ENCODE data around the gene RHOA. TPM values are rescaled to one million over a fixed set of nuclear protein-coding genes. Genes with fewer than 3 reads are reported as not detected.

RHOA gene
- total and polyA plus RNA-seq, 2 donors (not counting 1 experiment from before 2014, with no cell fraction given) = 548 to 1,002 TPM

GRCh38 chr3:49413338-49413734 lies 1.6 kb upstream of the RHOA start:
- Histone ChIP-seq H3K9me3 (ENCODE audit: control insufficient read depth, insufficient read depth, low read depth, low read length) (no peaks in the 10 kb centered on the region), H3K4me2 (ENCODE audit: extremely low read depth, insufficient read depth, low read length) (peak overlapping the region; percentile 97), H3K27ac (ENCODE audit: insufficient read depth, low read length) (peak overlapping the region; percentile 94), H2AFZ (ENCODE audit: low read length) (no peak overlapping the region), H3K79me2 (ENCODE audit: control insufficient read depth, insufficient read depth, low read length) (peaks cover 51% of the 10 kb centered on the region), H3K4me3 (replicated peaks in 1 of 4; ENCODE audit: control extremely low read depth in 1 of 4, insufficient read depth in 1 of 4, low read depth in 3 of 4, low read length in 4 of 4) (peak overlapping the region; percentile 65 to 96 (median 76)), H3K4me1 (ENCODE audit: control insufficient read depth, extremely low read depth, insufficient read depth, low read length) (peaks cover 3% of the 10 kb centered on the region), H4K20me1 (ENCODE audit: control insufficient read depth, extremely low read depth, insufficient read depth, low read length) (peaks cover 5% of the 10 kb centered on the region), H3K36me3 (ENCODE audit: control insufficient read depth, insufficient read depth, low read length) (peaks cover 13% of the 10 kb centered on the region), H3K9ac (ENCODE audit: insufficient read depth, low read length) (no peak overlapping the region), H3K27me3 (ENCODE audit: control insufficient read depth, insufficient read depth, low read length) (no peaks in the 10 kb centered on the region)
- no peak for DNase-seq (ENCODE audit: low read depth in 2 of 2)
- TF ChIP-seq EZH2 (IDR thresholded peaks at IDR 0.05; ENCODE audit: low read length, missing control alignments) = no peak
- TF ChIP-seq, protein P1, sequence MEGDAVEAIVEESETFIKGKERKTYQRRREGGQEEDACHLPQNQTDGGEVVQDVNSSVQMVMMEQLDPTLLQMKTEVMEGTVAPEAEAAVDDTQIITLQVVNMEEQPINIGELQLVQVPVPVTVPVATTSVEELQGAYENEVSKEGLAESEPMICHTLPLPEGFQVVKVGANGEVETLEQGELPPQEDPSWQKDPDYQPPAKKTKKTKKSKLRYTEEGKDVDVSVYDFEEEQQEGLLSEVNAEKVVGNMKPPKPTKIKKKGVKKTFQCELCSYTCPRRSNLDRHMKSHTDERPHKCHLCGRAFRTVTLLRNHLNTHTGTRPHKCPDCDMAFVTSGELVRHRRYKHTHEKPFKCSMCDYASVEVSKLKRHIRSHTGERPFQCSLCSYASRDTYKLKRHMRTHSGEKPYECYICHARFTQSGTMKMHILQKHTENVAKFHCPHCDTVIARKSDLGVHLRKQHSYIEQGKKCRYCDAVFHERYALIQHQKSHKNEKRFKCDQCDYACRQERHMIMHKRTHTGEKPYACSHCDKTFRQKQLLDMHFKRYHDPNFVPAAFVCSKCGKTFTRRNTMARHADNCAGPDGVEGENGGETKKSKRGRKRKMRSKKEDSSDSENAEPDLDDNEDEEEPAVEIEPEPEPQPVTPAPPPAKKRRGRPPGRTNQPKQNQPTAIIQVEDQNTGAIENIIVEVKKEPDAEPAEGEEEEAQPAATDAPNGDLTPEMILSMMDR (conservative IDR thresholded peaks at IDR 0.05 in 1 of 2, IDR thresholded peaks at IDR 0.05 in 1 of 2; ENCODE audit: low read depth in 1 of 2, low read length in 2 of 2) = no peak

GRCh38 chr3:49412632-49413337 lies 1.0 kb upstream of the RHOA start:
- peaks cover 13% of the 10 kb centered on the region for H3K36me3 ChIP-seq (ENCODE audit: control insufficient read depth, insufficient read depth, low read length)
- H3K4me1 ChIP-seq (ENCODE audit: control insufficient read depth, extremely low read depth, insufficient read depth, low read length) = peaks cover 3% of the 10 kb centered on the region
- TF ChIP-seq, protein P1 (conservative IDR thresholded peaks at IDR 0.05 in 1 of 2, IDR thresholded peaks at IDR 0.05 in 1 of 2; ENCODE audit: low read depth in 1 of 2, low read length in 2 of 2) = no peak
- no peak for TF ChIP-seq EZH2 (IDR thresholded peaks at IDR 0.05; ENCODE audit: low read length, missing control alignments)
- peak overlapping the region; percentile 65 to 96 (median 76) for H3K4me3 ChIP-seq (replicated peaks in 1 of 4; ENCODE audit: control extremely low read depth in 1 of 4, insufficient read depth in 1 of 4, low read depth in 3 of 4, low read length in 4 of 4)
- peak in 1 of 2 donors; percentile 39 for DNase-seq (ENCODE audit: low read depth in 2 of 2)
- peak overlapping the region; percentile 94 for H3K27ac ChIP-seq (ENCODE audit: insufficient read depth, low read length)
- H3K4me2 ChIP-seq (ENCODE audit: extremely low read depth, insufficient read depth, low read length) = peak overlapping the region; percentile 97
- peak overlapping the region; percentile 25 for H2AFZ ChIP-seq (ENCODE audit: low read length)
- H3K9me3 ChIP-seq (ENCODE audit: control insufficient read depth, insufficient read depth, low read depth, low read length) = no peaks in the 10 kb centered on the region
- H3K9ac ChIP-seq (ENCODE audit: insufficient read depth, low read length) = peak overlapping the region; percentile 94
- H3K27me3 ChIP-seq (ENCODE audit: control insufficient read depth, insufficient read depth, low read length) = no peaks in the 10 kb centered on the region
- peaks cover 5% of the 10 kb centered on the region for H4K20me1 ChIP-seq (ENCODE audit: control insufficient read depth, extremely low read depth, insufficient read depth, low read length)
- H3K79me2 ChIP-seq (ENCODE audit: control insufficient read depth, insufficient read depth, low read length) = peaks cover 57% of the 10 kb centered on the region

GRCh38 chr3:49411535-49411967 lies 225 bp downstream of the RHOA start:
- Histone ChIP-seq H3K4me3 (replicated peaks in 1 of 4; ENCODE audit: control extremely low read depth in 1 of 4, insufficient read depth in 1 of 4, low read depth in 3 of 4, low read length in 4 of 4) (peak overlapping the region; percentile 73 to 98 (median 90)), H3K36me3 (ENCODE audit: control insufficient read depth, insufficient read depth, low read length) (peaks cover 7% of the 10 kb centered on the region), H3K4me2 (ENCODE audit: extremely low read depth, insufficient read depth, low read length) (no peak overlapping the region), H3K79me2 (ENCODE audit: control insufficient read depth, insufficient read depth, low read length) (peaks cover 69% of the 10 kb centered on the region), H2AFZ (ENCODE audit: low read length) (peak overlapping the region; percentile 31), H3K27me3 (ENCODE audit: control insufficient read depth, insufficient read depth, low read length) (no peaks in the 10 kb centered on the region), H3K9me3 (ENCODE audit: control insufficient read depth, insufficient read depth, low read depth, low read length) (no peaks in the 10 kb centered on the region), H3K4me1 (ENCODE audit: control insufficient read depth, extremely low read depth, insufficient read depth, low read length) (peaks cover 3% of the 10 kb centered on the region), H3K9ac (ENCODE audit: insufficient read depth, low read length) (peak overlapping the region; percentile 98), H3K27ac (ENCODE audit: insufficient read depth, low read length) (peak overlapping the region; percentile 93), H4K20me1 (ENCODE audit: control insufficient read depth, extremely low read depth, insufficient read depth, low read length) (peaks cover 7% of the 10 kb centered on the region)
- TF ChIP-seq EZH2 (IDR thresholded peaks at IDR 0.05; ENCODE audit: low read length, missing control alignments) = no peak
- TF ChIP-seq, protein P1 (conservative IDR thresholded peaks at IDR 0.05 in 1 of 2, IDR thresholded peaks at IDR 0.05 in 1 of 2; ENCODE audit: low read depth in 1 of 2, low read length in 2 of 2) = no peak
- DNase-seq (ENCODE audit: low read depth in 2 of 2) = no peak

All from fibroblast of lung (primary cell).